ENCODE data around the gene REM1.

REM1 gene

GRCh38 chr20:31523361-31524283 lies 48.5 kb downstream of the REM1 start:
- DNase-seq: peak; percentile 83 to 93

DNA sequence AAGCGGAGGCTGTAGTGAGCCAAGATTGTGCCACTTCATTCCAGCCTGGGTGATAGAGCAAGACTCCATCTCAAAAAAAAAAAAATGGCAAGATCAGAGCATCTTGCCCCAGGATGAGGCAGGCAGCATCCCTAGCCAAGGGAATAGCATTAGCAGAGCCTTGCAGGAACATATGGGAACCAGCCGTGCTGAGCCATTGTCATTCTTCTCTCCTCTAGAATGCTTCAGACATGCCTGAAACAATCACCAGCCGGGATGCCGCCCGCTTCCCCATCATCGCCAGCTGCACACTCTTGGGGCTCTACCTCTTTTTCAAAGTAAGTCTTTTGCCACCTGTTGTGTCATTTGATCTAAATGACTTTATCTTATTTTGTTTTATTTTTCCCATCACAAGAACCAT lies 52.2 kb downstream of the REM1 start:
- no peak for DNase-seq

Measured in inflammatory macrophage treated with lipopolysaccharide for 1 hour (primary cell).